SK-N-SH (cell line): ENCODE results near the gene PSMF1. TPM values are rescaled to one million over a fixed set of nuclear protein-coding genes. Genes with fewer than 3 reads are reported as not detected.

Experiments
- CTCF ChIA-PET: fragments of 300-600, 350-600 bp; formaldehyde crosslinking; extraction: SDS; loops from one replicate; lab custom pipeline; 2021; lab: Yijun Ruan, JAX
- POLR2A ChIA-PET: fragments of 350-600 bp; sonication (Branson Sonifier 250); formaldehyde crosslinking; extraction: SDS; loops from one replicate; lab custom pipeline; 2020; ENCODE audit warnings: antibody characterized with exemption, inconsistent platforms; lab: Yijun Ruan, JAX
- DNase-seq: peaks from one replicate; pipeline ENCODE4 v3.0.0; 2012
- H2AFZ ChIP-seq: fragments of 200-600 bp; sonication (generic); 2 replicates; pipeline ENCODE4 v1.8.1; 2016; ENCODE audit warnings: antibody characterized with exemption, mild to moderate bottlenecking, low read depth
- H3F3A ChIP-seq: fragments of 200-600 bp; sonication (generic); replicated peaks from 2 replicates; pipeline ENCODE3; 2016; ENCODE audit warnings: antibody characterized with exemption, mild to moderate bottlenecking; ENCODE audit not compliant: insufficient read depth
- H3K27ac ChIP-seq, 2 experiments: fragments of 200-500 bp in 1 of 2; fragments of 200-600 bp in 1 of 2; sonication (Bioruptor generic) in 1 of 2; sonication (generic), shearing (Covaris generic) in 1 of 2; 2 replicates each; pipeline versions ENCODE4 v1.5.1 to v1.6.1; 2014 to 2016; ENCODE audit warnings: low read depth in 2 of 2, inconsistent platforms in 1 of 2, low read length in 1 of 2, mild to moderate bottlenecking in 1 of 2, mixed read lengths in 1 of 2
- H3K27me3 ChIP-seq: fragments of 200-600 bp; sonication (generic), shearing (Covaris generic); 2 replicates; pipeline ENCODE4 v1.6.1; 2016; ENCODE audit warnings: mixed run types; ENCODE audit not compliant: insufficient read depth
- H3K36me3 ChIP-seq, 2 experiments: fragments of 200-500 bp in 1 of 2; fragments of 200-600 bp in 1 of 2; sonication (Bioruptor generic) in 1 of 2; sonication (generic) in 1 of 2; replicated peaks in 1 of 2; 2 replicates each; pipeline versions ENCODE3 to v1.5.1; 2014 to 2016; ENCODE audit warnings: low read length in 1 of 2, mild to moderate bottlenecking in 1 of 2; ENCODE audit not compliant: insufficient read depth in 2 of 2, control insufficient read depth in 1 of 2
- H3K4me1 ChIP-seq, 2 experiments: fragments of 200-500 bp in 1 of 2; fragments of 200-600 bp in 1 of 2; sonication (Bioruptor generic) in 1 of 2; sonication (generic), shearing (Covaris generic) in 1 of 2; 2 replicates each; pipeline versions ENCODE4 v1.5.1 to v1.6.1; 2014 to 2016; ENCODE audit warnings: low read depth in 1 of 2, low read length in 1 of 2, mixed run types in 1 of 2; ENCODE audit not compliant: insufficient read depth in 2 of 2, control insufficient read depth in 1 of 2
- H3K4me2 ChIP-seq: fragments of 200-600 bp; sonication (generic), shearing (Covaris generic); 2 replicates; pipeline ENCODE4 v1.6.1; 2017; ENCODE audit warnings: mixed run types
- H3K4me3 ChIP-seq, 2 experiments: fragments of 200-500 bp in 1 of 2; fragments of 200-600 bp in 1 of 2; sonication (Bioruptor generic) in 1 of 2; sonication (generic), shearing (Covaris generic) in 1 of 2; 2 replicates each; pipeline versions ENCODE4 v1.5.1 to v1.8.1; 2014 to 2016; ENCODE audit warnings: low read depth in 2 of 2, inconsistent platforms in 1 of 2, low read length in 1 of 2, mild to moderate bottlenecking in 1 of 2, mixed read lengths in 1 of 2, moderate library complexity in 1 of 2
- H3K79me2 ChIP-seq: fragments of 200-600 bp; sonication (generic); 2 replicates; pipeline ENCODE4 v1.8.1; 2017; ENCODE audit warnings: mild to moderate bottlenecking; ENCODE audit not compliant: insufficient read depth
- H3K9ac ChIP-seq: fragments of 200-600 bp; sonication (generic); 2 replicates; pipeline ENCODE4 v1.6.1; 2017; ENCODE audit warnings: mixed run types
- H3K9me2 ChIP-seq: fragments of 200-600 bp; sonication (generic); 2 replicates; pipeline ENCODE4 v1.6.1; 2017; ENCODE audit warnings: mixed run types
- H3K9me3 ChIP-seq: fragments of 200-600 bp; sonication (generic); 2 replicates; pipeline ENCODE4 v1.6.1; 2017; ENCODE audit warnings: mixed run types, mild to moderate bottlenecking, moderate library complexity
- H4K20me1 ChIP-seq: fragments of 200-600 bp; sonication (generic); 2 replicates; pipeline ENCODE4 v1.6.1; 2017; ENCODE audit warnings: mild to moderate bottlenecking, mixed run types; ENCODE audit not compliant: insufficient read depth
- ELF1 ChIP-seq: IDR thresholded peaks from 2 replicates; pipeline ENCODE4 v1.4.0; 2012
- EP300 ChIP-seq, 2 experiments: IDR thresholded peaks; 2 replicates each; pipeline versions ENCODE4 v1.4.0 to v1.6.1; 2012; ENCODE audit warnings: borderline replicate concordance in 1 of 2, low read depth in 1 of 2, low read length in 1 of 2
- EZH2phosphoT487 ChIP-seq: fragments of 200-600 bp; sonication (generic); IDR thresholded peaks from 2 replicates; pipeline ENCODE4 v1.6.1; 2017; ENCODE audit warnings: low read depth, mixed run types, mild to moderate bottlenecking, antibody characterized with exemption, moderate library complexity, borderline replicate concordance
- FOXJ3 ChIP-seq: sonication (generic); formaldehyde crosslinking; IDR thresholded peaks from 2 replicates; pipeline ENCODE4 v1.5.1; 2020; ENCODE audit warnings: mild to moderate bottlenecking, missing genetic modification reagents
- GABPA ChIP-seq: IDR thresholded peaks from 2 replicates; pipeline ENCODE4 v1.4.0; 2012; ENCODE audit warnings: low read depth, mild to moderate bottlenecking
- GATA2 ChIP-seq: sonication (generic); formaldehyde crosslinking; IDR thresholded peaks from 2 replicates; pipeline ENCODE4 v1.5.0; 2020; ENCODE audit warnings: mild to moderate bottlenecking, missing genetic modification reagents
- JUND ChIP-seq: IDR thresholded peaks from 2 replicates; pipeline ENCODE4 v1.4.0; 2012
- POLR2AphosphoS5 ChIP-seq: IDR thresholded peaks from 2 replicates; pipeline ENCODE4 v1.6.1; 2012; ENCODE audit warnings: low read depth, low read length
- RCOR1 ChIP-seq: fragments of 150-350 bp; IDR thresholded peaks from 2 replicates; pipeline ENCODE4 v1.6.1; 2017; ENCODE audit warnings: antibody characterized with exemption, low read length
- RXRA ChIP-seq: IDR thresholded peaks from 2 replicates; pipeline ENCODE4 v1.4.0; 2012; ENCODE audit warnings: low read depth, mild to moderate bottlenecking, borderline replicate concordance
- TAF1 ChIP-seq: IDR thresholded peaks from 2 replicates; pipeline ENCODE4 v1.6.1; 2012; ENCODE audit warnings: low read depth, mild to moderate bottlenecking, low read length, moderate library complexity, borderline replicate concordance
- YY1 ChIP-seq: IDR thresholded peaks from 2 replicates; pipeline ENCODE4 v1.4.0; 2012; ENCODE audit warnings: low read depth, mild to moderate bottlenecking
- WGBS: methylation state at CpG from one replicate; pipeline ENCODE4 v1.1.6; 2017; ENCODE audit warnings: low lambda C conversion rate; 5-methylcytosine and 5-hydroxymethylcytosine counted together
- polyA plus RNA-seq, 3 experiments: library from polyadenylated mRNA; depleted of rRNA; stranded (reverse); fragments of >200 nt; gene quantifications; 2 replicates each; pipeline ENCODE4 v1.2.3, GENCODE V29; 2012
- TF ChIP-seq, protein P1 (sequence below): IDR thresholded peaks from 2 replicates; pipeline ENCODE4 v1.6.1; 2012; ENCODE audit warnings: mild to moderate bottlenecking, low read depth, low read length, moderate library complexity
- TF ChIP-seq, protein P2 (sequence below): IDR thresholded peaks from 2 replicates; pipeline ENCODE4 v1.4.0; 2012; ENCODE audit warnings: low read depth, borderline replicate concordance
- TF ChIP-seq, protein P3 (sequence below): fragments of 150-350 bp; IDR thresholded peaks from 2 replicates; pipeline ENCODE4 v1.6.1; 2017; ENCODE audit warnings: antibody characterized with exemption, low read length, low read depth, borderline replicate concordance

Gene PSMF1
- polyA plus RNA-seq, 1 of the 3 experiments (the other 2 are of a cell fraction): 103 TPM

DNA sequence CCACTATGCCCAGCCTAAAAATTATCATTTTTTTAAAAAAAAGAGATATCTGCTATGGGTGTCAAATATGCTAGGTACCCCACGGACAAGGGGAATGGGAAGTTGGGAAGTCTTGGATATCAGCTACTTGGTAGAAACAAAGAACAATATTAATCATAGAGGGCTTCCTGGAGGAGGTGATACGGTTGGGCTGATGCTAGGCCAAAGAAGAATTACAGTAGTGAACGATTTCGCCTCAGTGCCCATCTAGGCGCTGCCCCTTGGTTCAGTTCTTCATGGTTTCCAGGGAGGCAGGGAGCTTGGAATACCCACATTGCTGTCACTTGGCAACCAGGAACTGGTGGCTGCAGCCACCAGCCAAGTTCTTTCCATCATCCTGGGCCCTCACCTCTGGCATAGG lies 5.5 kb upstream of the PSMF1 start:
- Histone ChIP-seq H3K36me3 (no peaks in the 10 kb centered on the region), H3K27ac (no peak overlapping the region), H3K9me2 (no peaks in the 10 kb centered on the region), H2AFZ (no peak overlapping the region), H3K79me2 (peaks cover under 1% of the 10 kb centered on the region), H3K4me2 (no peak overlapping the region), H3F3A (no peaks in the 10 kb centered on the region), H3K4me3 (no peak overlapping the region), H3K27me3 (no peaks in the 10 kb centered on the region), H4K20me1 (no peaks in the 10 kb centered on the region), H3K9me3 (no peaks in the 10 kb centered on the region), H3K4me1 (peaks cover 0 to 5% of the 10 kb centered on the region in 2 experiments; a peak in 1 of 4 replicates), H3K9ac (no peak overlapping the region)
- ChIA-PET CTCF (interaction anchor here (0.7 kb wide), 1 partner anchor 110 kb away, joined by 3 read pairs; no protein-coding TSS in a partner anchor), POLR2A (no interaction called here)
- TF ChIP-seq, protein P1, sequence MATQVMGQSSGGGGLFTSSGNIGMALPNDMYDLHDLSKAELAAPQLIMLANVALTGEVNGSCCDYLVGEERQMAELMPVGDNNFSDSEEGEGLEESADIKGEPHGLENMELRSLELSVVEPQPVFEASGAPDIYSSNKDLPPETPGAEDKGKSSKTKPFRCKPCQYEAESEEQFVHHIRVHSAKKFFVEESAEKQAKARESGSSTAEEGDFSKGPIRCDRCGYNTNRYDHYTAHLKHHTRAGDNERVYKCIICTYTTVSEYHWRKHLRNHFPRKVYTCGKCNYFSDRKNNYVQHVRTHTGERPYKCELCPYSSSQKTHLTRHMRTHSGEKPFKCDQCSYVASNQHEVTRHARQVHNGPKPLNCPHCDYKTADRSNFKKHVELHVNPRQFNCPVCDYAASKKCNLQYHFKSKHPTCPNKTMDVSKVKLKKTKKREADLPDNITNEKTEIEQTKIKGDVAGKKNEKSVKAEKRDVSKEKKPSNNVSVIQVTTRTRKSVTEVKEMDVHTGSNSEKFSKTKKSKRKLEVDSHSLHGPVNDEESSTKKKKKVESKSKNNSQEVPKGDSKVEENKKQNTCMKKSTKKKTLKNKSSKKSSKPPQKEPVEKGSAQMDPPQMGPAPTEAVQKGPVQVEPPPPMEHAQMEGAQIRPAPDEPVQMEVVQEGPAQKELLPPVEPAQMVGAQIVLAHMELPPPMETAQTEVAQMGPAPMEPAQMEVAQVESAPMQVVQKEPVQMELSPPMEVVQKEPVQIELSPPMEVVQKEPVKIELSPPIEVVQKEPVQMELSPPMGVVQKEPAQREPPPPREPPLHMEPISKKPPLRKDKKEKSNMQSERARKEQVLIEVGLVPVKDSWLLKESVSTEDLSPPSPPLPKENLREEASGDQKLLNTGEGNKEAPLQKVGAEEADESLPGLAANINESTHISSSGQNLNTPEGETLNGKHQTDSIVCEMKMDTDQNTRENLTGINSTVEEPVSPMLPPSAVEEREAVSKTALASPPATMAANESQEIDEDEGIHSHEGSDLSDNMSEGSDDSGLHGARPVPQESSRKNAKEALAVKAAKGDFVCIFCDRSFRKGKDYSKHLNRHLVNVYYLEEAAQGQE: no peak
- no peak for TF ChIP-seq GABPA
- TF ChIP-seq RCOR1: no peak
- TF ChIP-seq POLR2AphosphoS5: no peak
- TF ChIP-seq EP300 (IDR thresholded peaks at IDR 0.05; ENCODE audit: borderline replicate concordance in 1 of 2, low read depth in 1 of 2, low read length in 1 of 2): no peak
- no peak for TF ChIP-seq YY1
- TF ChIP-seq ELF1: no peak
- TF ChIP-seq, protein P2, sequence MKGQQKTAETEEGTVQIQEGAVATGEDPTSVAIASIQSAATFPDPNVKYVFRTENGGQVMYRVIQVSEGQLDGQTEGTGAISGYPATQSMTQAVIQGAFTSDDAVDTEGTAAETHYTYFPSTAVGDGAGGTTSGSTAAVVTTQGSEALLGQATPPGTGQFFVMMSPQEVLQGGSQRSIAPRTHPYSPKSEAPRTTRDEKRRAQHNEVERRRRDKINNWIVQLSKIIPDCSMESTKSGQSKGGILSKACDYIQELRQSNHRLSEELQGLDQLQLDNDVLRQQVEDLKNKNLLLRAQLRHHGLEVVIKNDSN: no peak
- TF ChIP-seq GATA2 (CRISPR knock-in tag): no peak
- no peak for TF ChIP-seq FOXJ3
- TF ChIP-seq EZH2phosphoT487: no peak
- TF ChIP-seq RXRA: no peak
- no peak for TF ChIP-seq TAF1
- no peak for TF ChIP-seq JUND
- TF ChIP-seq, protein P3, sequence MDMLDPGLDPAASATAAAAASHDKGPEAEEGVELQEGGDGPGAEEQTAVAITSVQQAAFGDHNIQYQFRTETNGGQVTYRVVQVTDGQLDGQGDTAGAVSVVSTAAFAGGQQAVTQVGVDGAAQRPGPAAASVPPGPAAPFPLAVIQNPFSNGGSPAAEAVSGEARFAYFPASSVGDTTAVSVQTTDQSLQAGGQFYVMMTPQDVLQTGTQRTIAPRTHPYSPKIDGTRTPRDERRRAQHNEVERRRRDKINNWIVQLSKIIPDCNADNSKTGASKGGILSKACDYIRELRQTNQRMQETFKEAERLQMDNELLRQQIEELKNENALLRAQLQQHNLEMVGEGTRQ: no peak
- DNase-seq: no peak
- 76% methylated on average over 4 of the region's 5 CpGs for WGBS
